SK-N-SH treated with all-trans-retinoic acid at 6 μM for 48 hours (cell line): Measurements from ENCODE around the gene HDAC1.

Experiments
- ARNTL ChIP-seq: fragments of 450-650 bp; formaldehyde crosslinking; IDR thresholded peaks from 2 replicates; pipeline ENCODE4 v1.5.0; 2020; ENCODE audit warnings: low read depth, mild to moderate bottlenecking, moderate library complexity, borderline replicate concordance
- BACH2 ChIP-seq: fragments of 250-450 bp; sonication (Bioruptor Pico); IDR thresholded peaks from 2 replicates; pipeline ENCODE4 v1.9.0; 2021; ENCODE audit warnings: mild to moderate bottlenecking, borderline replicate concordance
- GLIS3 ChIP-seq: fragments of 250-450 bp; sonication (Bioruptor Pico); IDR thresholded peaks from 2 replicates; pipeline ENCODE4 v1.5.0; 2020; ENCODE audit warnings: mild to moderate bottlenecking, moderate library complexity
- OSR1 ChIP-seq: fragments of 250-450 bp; sonication (Bioruptor Pico); IDR thresholded peaks from 2 replicates; pipeline ENCODE4 v1.8.0; 2022; ENCODE audit warnings: moderate library complexity, mild to moderate bottlenecking, inconsistent platforms
- PPARA ChIP-seq: fragments of 250-450 bp; sonication (Bioruptor Pico); IDR thresholded peaks from 2 replicates; pipeline ENCODE4 v1.5.0; 2020; ENCODE audit warnings: mild to moderate bottlenecking, borderline replicate concordance
- ZC3H10 ChIP-seq: fragments of 250-450 bp; sonication (Bioruptor Pico); IDR thresholded peaks from 2 replicates; pipeline ENCODE4 v1.5.1; 2021; ENCODE audit warnings: mild to moderate bottlenecking, moderate library complexity
- ZFP3 ChIP-seq: fragments of 250-450 bp; sonication (Bioruptor Pico); IDR thresholded peaks from 2 replicates; pipeline ENCODE4 v1.5.0; 2020; ENCODE audit warnings: mild to moderate bottlenecking, moderate library complexity
- ZFP30 ChIP-seq: fragments of 450-650 bp; formaldehyde crosslinking; IDR thresholded peaks from 2 replicates; pipeline ENCODE4 v1.5.0; 2022; ENCODE audit warnings: mild to moderate bottlenecking, moderate library complexity
- ZNF70 ChIP-seq: fragments of 450-650 bp; formaldehyde crosslinking; IDR thresholded peaks from 2 replicates; pipeline ENCODE4 v1.5.0; 2020; ENCODE audit warnings: mild to moderate bottlenecking, moderate library complexity
- ZNF8 ChIP-seq: fragments of 450-650 bp; formaldehyde crosslinking; IDR thresholded peaks from 2 replicates; pipeline ENCODE4 v1.5.0; 2020; ENCODE audit warnings: mild to moderate bottlenecking, moderate library complexity
- TF ChIP-seq, protein P1 (sequence below): fragments of 250-450 bp; sonication (Bioruptor Pico); IDR thresholded peaks from 2 replicates; pipeline ENCODE4 v1.8.0; 2020; ENCODE audit warnings: mild to moderate bottlenecking, moderate library complexity, borderline replicate concordance
- TF ChIP-seq, protein P2 (sequence below): fragments of 250-450 bp; sonication (Bioruptor Pico); IDR thresholded peaks from 2 replicates; pipeline ENCODE4 v1.8.0; 2021; ENCODE audit warnings: low read depth, mild to moderate bottlenecking, moderate library complexity, borderline replicate concordance
- TF ChIP-seq, protein P3 (sequence below): fragments of 250-450 bp; sonication (Bioruptor Pico); IDR thresholded peaks from 2 replicates; pipeline ENCODE4 v1.5.1; 2020; ENCODE audit warnings: low read depth, mild to moderate bottlenecking, moderate library complexity

DNA sequence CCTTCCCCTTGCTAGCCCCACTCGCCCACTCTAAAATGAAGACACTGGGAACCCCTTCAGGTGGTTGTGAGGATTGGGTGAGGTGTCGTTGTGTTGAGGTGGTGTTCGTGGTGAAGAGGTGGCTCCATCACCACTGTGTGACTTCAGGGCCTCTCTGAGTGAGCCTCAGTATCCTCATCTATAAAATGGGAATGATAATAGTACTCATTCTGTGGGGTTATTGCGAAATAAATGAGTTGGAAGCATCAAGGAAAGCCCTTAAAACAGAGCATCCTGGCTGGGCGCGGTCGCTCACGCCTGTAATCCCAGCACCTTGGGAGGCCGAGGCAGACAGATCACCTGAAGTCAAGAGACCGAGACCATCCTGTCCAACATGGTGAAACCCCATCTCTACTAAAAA is 50.8 kb downstream of the HDAC1 start:
- TF ChIP-seq ZC3H10, result no peak
- TF ChIP-seq ZNF8 (CRISPR knock-in tag), result no peak
- TF ChIP-seq, protein P1, sequence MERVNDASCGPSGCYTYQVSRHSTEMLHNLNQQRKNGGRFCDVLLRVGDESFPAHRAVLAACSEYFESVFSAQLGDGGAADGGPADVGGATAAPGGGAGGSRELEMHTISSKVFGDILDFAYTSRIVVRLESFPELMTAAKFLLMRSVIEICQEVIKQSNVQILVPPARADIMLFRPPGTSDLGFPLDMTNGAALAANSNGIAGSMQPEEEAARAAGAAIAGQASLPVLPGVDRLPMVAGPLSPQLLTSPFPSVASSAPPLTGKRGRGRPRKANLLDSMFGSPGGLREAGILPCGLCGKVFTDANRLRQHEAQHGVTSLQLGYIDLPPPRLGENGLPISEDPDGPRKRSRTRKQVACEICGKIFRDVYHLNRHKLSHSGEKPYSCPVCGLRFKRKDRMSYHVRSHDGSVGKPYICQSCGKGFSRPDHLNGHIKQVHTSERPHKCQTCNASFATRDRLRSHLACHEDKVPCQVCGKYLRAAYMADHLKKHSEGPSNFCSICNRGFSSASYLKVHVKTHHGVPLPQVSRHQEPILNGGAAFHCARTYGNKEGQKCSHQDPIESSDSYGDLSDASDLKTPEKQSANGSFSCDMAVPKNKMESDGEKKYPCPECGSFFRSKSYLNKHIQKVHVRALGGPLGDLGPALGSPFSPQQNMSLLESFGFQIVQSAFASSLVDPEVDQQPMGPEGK (CRISPR knock-in tag), result no peak
- TF ChIP-seq ZFP3 (CRISPR knock-in tag), result no peak
- no peak for TF ChIP-seq BACH2 (CRISPR knock-in tag)
- no peak for TF ChIP-seq OSR1 (CRISPR knock-in tag)
- no peak for TF ChIP-seq ARNTL
- TF ChIP-seq, protein P2, sequence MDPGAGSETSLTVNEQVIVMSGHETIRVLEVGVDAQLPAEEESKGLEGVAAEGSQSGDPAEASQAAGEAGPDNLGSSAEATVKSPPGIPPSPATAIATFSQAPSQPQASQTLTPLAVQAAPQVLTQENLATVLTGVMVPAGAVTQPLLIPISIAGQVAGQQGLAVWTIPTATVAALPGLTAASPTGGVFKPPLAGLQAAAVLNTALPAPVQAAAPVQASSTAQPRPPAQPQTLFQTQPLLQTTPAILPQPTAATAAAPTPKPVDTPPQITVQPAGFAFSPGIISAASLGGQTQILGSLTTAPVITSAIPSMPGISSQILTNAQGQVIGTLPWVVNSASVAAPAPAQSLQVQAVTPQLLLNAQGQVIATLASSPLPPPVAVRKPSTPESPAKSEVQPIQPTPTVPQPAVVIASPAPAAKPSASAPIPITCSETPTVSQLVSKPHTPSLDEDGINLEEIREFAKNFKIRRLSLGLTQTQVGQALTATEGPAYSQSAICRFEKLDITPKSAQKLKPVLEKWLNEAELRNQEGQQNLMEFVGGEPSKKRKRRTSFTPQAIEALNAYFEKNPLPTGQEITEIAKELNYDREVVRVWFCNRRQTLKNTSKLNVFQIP (CRISPR knock-in tag), result no peak
- TF ChIP-seq ZNF70 (CRISPR knock-in tag), result no peak
- no peak for TF ChIP-seq ZFP30 (CRISPR knock-in tag)
- no peak for TF ChIP-seq PPARA
- TF ChIP-seq, protein P3, sequence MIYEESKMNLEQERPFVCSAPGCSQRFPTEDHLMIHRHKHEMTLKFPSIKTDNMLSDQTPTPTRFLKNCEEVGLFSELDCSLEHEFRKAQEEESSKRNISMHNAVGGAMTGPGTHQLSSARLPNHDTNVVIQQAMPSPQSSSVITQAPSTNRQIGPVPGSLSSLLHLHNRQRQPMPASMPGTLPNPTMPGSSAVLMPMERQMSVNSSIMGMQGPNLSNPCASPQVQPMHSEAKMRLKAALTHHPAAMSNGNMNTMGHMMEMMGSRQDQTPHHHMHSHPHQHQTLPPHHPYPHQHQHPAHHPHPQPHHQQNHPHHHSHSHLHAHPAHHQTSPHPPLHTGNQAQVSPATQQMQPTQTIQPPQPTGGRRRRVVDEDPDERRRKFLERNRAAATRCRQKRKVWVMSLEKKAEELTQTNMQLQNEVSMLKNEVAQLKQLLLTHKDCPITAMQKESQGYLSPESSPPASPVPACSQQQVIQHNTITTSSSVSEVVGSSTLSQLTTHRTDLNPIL (CRISPR knock-in tag), result no peak
- TF ChIP-seq GLIS3, result no peak
